ENCODE measurements around the gene TMEM263.
"Not testable (repeated sequence)": the region's sequence is repeated elsewhere in the genome, so short reads cannot be mapped to it uniquely, and the experiment has no call there.

Gene TMEM263

GRCh38 chr12:106955377-106956047 lies at the start of gene TMEM263:
Gene TMEM263 (plus strand): TSS chr12:106955907. CDS start chr12:106967117, 11,210 bp downstream.
- peak; percentile 91 for DNase-seq (ENCODE audit: low spot score)

GRCh38 chr12:106906715-106907114 lies 49.0 kb upstream of the TMEM263 start:
- DNase-seq (ENCODE audit: low spot score): no peak

DNA sequence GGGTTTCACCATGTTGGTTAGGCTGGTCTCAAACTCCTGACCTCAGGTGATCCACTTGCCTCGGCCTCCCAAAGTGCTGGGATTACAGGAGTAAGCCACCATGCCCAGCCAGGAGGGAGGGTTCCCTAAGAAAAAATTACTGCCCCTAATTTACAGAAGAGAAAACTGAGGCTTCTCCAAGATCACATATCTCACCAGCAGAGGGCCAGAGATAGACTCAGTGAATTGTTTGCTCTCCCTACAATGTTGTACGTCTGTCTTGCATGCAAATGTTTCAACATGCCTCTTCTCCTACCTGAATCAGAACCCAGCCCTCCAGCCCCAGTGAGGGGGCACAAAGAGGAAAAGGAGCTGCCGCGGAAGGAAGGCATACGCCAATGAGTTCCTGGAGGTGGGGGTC lies 48.3 kb upstream of the TMEM263 start:
- DNase-seq (ENCODE audit: low spot score): no peak

DNA sequence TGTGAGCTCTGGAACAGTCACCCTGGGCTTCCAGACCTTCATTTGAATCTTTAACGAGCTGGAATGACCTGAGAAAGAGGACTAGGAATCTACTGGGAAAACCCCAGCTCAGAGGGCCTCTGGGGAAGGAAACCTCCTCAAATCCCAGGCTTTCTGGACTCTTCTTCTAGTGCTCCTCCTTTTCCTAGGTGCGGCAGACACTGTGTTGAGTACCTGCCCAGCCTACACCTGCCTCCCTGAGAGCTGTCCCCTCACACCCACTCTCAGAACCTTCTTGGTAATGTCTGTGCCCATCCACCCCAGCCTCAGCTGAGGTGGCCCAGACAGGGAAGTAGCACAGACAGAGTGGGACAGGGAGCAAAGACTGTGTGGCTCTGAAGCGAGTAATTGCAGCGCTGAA lies 47.9 kb upstream of the TMEM263 start:
- no peak for DNase-seq (ENCODE audit: low spot score)

- no peak for DNase-seq (ENCODE audit: low spot score)
These were observed 47.1 kb upstream of the TMEM263 start for GRCh38 chr12:106908561-106908960.

- no peak for DNase-seq (ENCODE audit: low spot score)
These were observed 45.5 kb upstream of the TMEM263 start for GRCh38 chr12:106910202-106910601.

DNA sequence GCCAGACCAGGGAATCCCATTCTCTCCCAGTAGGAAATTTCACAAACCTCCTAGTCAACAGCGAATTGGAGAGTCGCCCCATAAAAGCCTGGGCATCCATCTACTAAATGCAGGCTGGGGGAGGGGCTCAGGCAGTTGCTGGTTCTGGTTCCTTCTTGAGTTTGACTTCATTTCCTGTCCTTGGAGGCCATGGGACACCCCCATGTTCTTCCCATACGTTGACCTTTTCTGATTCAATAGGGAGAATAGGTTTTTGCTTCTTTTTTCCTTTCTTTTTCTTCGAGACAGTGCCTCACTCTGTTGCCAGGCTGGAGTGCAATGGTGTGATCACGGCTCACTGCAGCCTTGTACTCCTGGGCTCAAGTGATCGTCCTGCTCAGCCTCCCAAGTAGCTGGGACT lies 44.1 kb upstream of the TMEM263 start:
- no peak for DNase-seq (ENCODE audit: low spot score)

- no peak for DNase-seq (ENCODE audit: low spot score)
These were observed 42.3 kb upstream of the TMEM263 start for GRCh38 chr12:106913456-106913855.

- DNase-seq (ENCODE audit: low spot score): no peak
These were observed 40.7 kb upstream of the TMEM263 start for GRCh38 chr12:106914796-106915634.

- no peak for DNase-seq (ENCODE audit: low spot score)
These were observed 40.1 kb upstream of the TMEM263 start for GRCh38 chr12:106915635-106916026.

GRCh38 chr12:106917503-106917902 lies 38.2 kb upstream of the TMEM263 start:
- no peak for DNase-seq (ENCODE audit: low spot score)

DNA sequence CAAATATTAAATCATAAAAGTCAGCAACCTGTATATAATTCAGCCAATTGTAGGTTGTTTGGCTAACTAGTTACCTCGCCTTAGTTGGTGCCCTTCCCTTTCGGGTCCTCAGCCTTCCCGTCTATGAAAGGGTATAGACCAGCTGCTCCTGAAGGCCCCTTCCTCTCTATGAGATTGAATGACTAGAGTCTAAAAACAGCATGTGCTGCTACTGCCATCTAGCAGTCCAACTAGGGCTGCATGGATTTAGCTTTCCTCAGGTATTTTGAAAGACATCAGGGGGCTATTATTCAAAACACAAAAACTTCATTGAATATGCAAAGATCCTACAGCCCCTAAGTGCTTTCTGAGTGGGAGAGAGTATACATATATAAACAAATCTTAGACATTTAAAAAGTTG lies 37.0 kb upstream of the TMEM263 start:
- DNase-seq (ENCODE audit: low spot score): peak; percentile 60

- peak; percentile 71 for DNase-seq (ENCODE audit: low spot score)
These were observed 35.7 kb upstream of the TMEM263 start for GRCh38 chr12:106919910-106920544.

DNA sequence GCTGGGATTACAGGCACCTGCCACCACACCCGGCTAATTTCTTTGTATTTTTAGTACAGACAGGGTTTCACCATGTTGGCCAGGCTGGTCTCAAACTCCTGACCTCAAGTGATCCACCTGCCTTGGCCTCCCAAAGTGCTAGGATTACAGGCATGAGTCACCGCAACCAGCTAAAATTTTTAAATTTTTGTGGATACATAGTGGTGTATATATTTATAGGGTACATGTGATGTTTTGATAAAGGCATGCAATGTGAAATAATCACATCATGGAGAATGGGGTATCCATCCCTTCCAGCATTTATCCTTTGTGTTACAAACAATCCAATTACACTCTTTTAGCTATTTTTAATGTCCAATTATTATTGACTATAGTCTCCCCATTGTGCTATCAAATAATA lies 33.7 kb upstream of the TMEM263 start:
- not testable (repeated sequence) for DNase-seq (ENCODE audit: low spot score)

GRCh38 chr12:106923594-106923993 lies 32.1 kb upstream of the TMEM263 start:
- DNase-seq (ENCODE audit: low spot score): not testable (repeated sequence)

DNA sequence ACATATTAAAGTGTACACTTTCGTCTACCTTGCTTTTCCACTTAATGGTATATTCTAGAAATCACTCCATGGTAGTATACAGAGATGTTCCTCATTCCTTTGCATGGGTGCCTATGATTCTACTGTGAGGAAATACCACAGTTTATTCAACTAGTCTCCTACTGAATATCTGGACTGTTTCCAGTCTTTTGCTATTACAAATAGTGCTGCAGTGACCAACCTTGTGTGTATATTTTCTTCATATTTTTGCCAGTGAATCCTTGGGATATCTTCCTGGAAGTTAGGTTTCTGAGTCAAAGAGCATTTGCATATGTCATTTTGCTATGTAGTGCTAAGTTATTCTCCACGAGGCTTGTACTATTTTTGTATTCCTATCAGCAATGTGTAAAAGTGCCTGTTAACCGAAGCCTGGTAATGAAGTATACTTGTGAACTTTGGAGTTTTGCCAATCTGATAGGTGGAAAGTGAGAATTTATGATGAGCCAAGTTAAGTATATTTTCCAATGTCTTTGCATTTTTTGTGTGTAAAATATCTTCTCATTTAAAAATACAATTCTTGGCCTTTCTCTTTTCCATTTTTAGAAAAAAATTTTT lies 31.3 kb upstream of the TMEM263 start:
- no peak for DNase-seq (ENCODE audit: low spot score)

DNA sequence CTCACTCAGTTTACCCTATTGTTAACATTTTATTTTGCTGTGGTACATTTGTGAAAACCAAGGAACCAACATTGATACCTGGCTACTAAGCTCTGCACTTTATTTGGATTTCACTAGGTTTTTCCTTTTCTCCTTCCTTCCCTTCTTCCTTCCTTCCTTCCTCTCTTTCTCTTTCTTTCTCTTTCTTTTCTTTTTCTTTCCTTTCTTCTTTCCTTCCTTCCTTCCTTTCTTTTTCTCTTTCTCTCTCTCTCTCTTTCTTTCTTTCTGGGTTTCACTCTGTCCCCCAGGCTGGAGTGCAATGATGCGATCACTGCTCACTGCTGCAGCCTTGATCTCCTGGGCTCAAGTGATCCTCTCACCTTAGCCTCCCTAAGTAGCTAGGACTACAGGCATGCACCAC lies 29.1 kb upstream of the TMEM263 start:
- no peak for DNase-seq (ENCODE audit: low spot score)

GRCh38 chr12:106934277-106934676 lies 21.4 kb upstream of the TMEM263 start:
- DNase-seq (ENCODE audit: low spot score): no peak

DNA sequence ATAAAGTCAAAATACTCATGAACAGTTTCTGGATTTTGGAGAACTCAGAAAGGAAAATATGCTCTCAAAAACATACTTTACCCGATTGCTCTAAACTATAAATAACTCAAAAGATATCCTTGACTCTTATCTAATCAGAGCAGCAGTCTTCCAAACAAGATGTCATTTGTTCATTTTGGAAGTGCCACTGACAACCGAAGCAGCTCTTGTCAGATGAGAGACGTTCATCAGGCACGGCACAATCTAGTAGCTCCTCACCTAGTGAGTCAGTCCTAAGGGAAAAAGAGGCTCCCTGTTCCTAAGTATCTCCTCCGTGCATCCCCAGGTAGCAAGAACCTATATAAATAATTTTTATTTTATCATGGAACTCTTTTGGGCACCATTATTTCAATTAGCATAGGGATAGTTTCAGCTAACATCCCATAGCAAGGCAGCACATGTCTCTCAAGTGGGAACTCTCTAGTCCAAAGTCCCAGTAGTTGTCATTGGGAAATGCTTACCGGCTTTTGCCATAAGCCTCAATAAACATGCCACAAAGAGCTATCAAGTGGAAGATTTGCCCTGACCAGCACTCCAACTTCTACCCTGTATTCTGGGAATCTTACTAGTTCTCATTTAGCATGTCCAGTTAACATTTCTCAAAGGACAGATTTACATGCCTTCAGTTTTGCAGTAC lies 14.1 kb upstream of the TMEM263 start:
- DNase-seq (ENCODE audit: low spot score): no peak

DNA sequence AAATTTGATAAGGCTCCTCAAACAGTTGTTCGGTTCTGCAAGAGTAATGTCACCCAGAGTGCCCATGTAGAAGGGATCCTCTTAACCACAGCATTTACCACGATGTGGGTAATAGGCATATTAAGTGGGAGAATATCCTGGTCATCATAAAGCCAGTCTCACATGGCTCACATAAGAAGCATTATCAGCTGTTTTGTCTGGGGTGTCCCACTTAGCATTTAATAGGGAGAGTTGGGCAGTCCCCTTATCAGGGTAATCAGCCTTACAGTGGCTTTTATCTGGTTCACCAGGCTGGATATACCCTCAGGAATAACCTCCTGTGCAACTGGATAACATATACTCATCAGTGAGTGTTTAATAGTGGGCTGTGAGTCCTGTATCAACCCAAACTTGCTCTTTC lies 12.9 kb upstream of the TMEM263 start:
- DNase-seq (ENCODE audit: low spot score): no peak

DNA sequence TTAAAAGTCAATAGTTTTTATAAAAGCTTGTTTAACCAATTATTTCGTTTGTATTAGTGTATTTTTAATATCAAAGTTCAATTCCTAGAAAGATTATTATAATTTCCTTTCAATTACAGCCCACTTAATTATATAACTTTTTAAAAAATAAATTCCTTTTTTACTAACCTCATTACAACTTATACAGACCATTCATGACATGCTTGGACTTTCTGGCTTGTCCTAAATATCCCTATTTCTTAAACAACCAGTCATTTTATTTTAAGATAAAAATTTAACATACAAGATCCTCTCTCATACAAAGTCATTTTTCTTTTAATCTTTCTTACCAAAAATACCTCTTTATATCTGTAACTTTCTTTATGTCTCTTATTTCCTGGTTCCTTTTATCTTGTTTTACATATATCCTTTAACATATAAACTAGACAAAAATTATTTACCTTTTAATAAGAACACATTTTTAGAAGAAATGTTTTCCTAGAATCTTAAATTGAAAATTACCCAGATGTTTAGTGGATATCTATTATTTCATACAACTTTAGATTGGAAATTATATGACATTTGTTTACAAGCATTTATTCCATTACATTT lies 10.4 kb upstream of the TMEM263 start:
- no peak for DNase-seq (ENCODE audit: low spot score)

GRCh38 chr12:106947461-106947860 lies 8.2 kb upstream of the TMEM263 start:
- DNase-seq (ENCODE audit: low spot score): no peak

Data from cerebellar cortex (tissue), 1 donor.